Measurements from ENCODE around the gene BAZ1A.

Gene BAZ1A

GRCh38 chr14:34872822-34873588, 2.2 kb downstream of the BAZ1A start:
- Histone ChIP-seq H3K27ac (ENCODE audit: insufficient read depth in 1 of 2, low read depth in 1 of 2, low read length in 2 of 2, poor library complexity in 1 of 2, severe bottlenecking in 2 of 2) (peak overlapping the region; percentile 98 to 99), H3K4me3 (ENCODE audit: control insufficient read depth in 1 of 7, extremely low read depth in 1 of 7, insufficient read depth in 4 of 7, low read depth in 2 of 7, low read length in 6 of 7) (peak overlapping the region; percentile 84 to 98 (median 94)), H3K36me3 (ENCODE audit: control insufficient read depth in 4 of 4, insufficient read depth in 4 of 4, low read length in 3 of 4) (peaks cover 2 to 26% (median 3%) of the 10 kb centered on the region in 4 experiments), H3K27me3 (replicated peaks in 2 of 5; ENCODE audit: control insufficient read depth in 4 of 5, insufficient read depth in 5 of 5, low read length in 4 of 5) (no peaks in the 10 kb centered on the region), H3K9me3 (ENCODE audit: control extremely low read depth in 1 of 5, control insufficient read depth in 4 of 5, insufficient read depth in 2 of 5, low read depth in 1 of 5, low read length in 4 of 5) (no peaks in the 10 kb centered on the region), H3K4me1 (ENCODE audit: control extremely low read depth in 1 of 4, control insufficient read depth in 4 of 4, insufficient read depth in 4 of 4, low read length in 3 of 4) (peaks cover 12 to 23% (median 15%) of the 10 kb centered on the region in 4 experiments)
- WGBS (ENCODE audit: insufficient coverage): 0% methylated on average over 13 of the region's 19 CpGs
- POLR2A ChIA-PET: interaction anchor here (0.6 to 1.4 kb wide), 7 partner anchors 14 to 531 kb away, joined by 3 to 5 read pairs (median 4); partner anchors contain the start of genes NFKBIA and SRP54
- DNase-seq: peak in 1 of 3 donors; percentile 50
- CTCF ChIA-PET: interaction anchor here (1.0 to 1.1 kb wide), 2 partner anchors 27 to 109 kb away, joined by 3 read pairs; no protein-coding TSS in a partner anchor

GRCh38 chr14:34867199-34867598, 8.0 kb downstream of the BAZ1A start:
- Histone ChIP-seq H3K36me3 (ENCODE audit: control insufficient read depth in 4 of 4, insufficient read depth in 4 of 4, low read length in 3 of 4) (peaks cover 2 to 37% (median 3%) of the 10 kb centered on the region in 4 experiments), H3K27me3 (replicated peaks in 2 of 5; ENCODE audit: control insufficient read depth in 4 of 5, insufficient read depth in 5 of 5, low read length in 4 of 5) (no peaks in the 10 kb centered on the region), H3K4me1 (ENCODE audit: control extremely low read depth in 1 of 4, control insufficient read depth in 4 of 4, insufficient read depth in 4 of 4, low read length in 3 of 4) (peaks cover 0 to 6% (median 4%) of the 10 kb centered on the region in 4 experiments), H3K9me3 (ENCODE audit: control extremely low read depth in 1 of 5, control insufficient read depth in 4 of 5, insufficient read depth in 2 of 5, low read depth in 1 of 5, low read length in 4 of 5) (no peaks in the 10 kb centered on the region), H3K27ac (ENCODE audit: insufficient read depth in 1 of 2, low read depth in 1 of 2, low read length in 2 of 2, poor library complexity in 1 of 2, severe bottlenecking in 2 of 2) (no peak overlapping the region), H3K4me3 (ENCODE audit: control insufficient read depth in 1 of 7, extremely low read depth in 1 of 7, insufficient read depth in 4 of 7, low read depth in 2 of 7, low read length in 6 of 7) (no peak overlapping the region)
- 93% methylated on average over 2 of the region's 5 CpGs for WGBS (ENCODE audit: insufficient coverage)
- ChIA-PET POLR2A (no interaction called here), CTCF (interaction anchor here (0.9 to 1.0 kb wide), 2 partner anchors 10 to 12 kb away, joined by 3 read pairs; no protein-coding TSS in a partner anchor)
- no peak for DNase-seq

GRCh38 chr14:34865889-34866574, 9.1 kb downstream of the BAZ1A start:
- DNase-seq: no peak
- 94% methylated on average over 9 of the region's 13 CpGs for WGBS (ENCODE audit: insufficient coverage)
- H3K9me3 ChIP-seq (ENCODE audit: control extremely low read depth in 1 of 5, control insufficient read depth in 4 of 5, insufficient read depth in 2 of 5, low read depth in 1 of 5, low read length in 4 of 5): no peaks in the 10 kb centered on the region
- peaks cover 2 to 38% (median 5%) of the 10 kb centered on the region in 4 experiments for H3K36me3 ChIP-seq (ENCODE audit: control insufficient read depth in 4 of 4, insufficient read depth in 4 of 4, low read length in 3 of 4)
- no peak overlapping the region for H3K27ac ChIP-seq (ENCODE audit: insufficient read depth in 1 of 2, low read depth in 1 of 2, low read length in 2 of 2, poor library complexity in 1 of 2, severe bottlenecking in 2 of 2)
- POLR2A ChIA-PET: no interaction called here
- H3K4me1 ChIP-seq (ENCODE audit: control extremely low read depth in 1 of 4, control insufficient read depth in 4 of 4, insufficient read depth in 4 of 4, low read length in 3 of 4): no peaks in the 10 kb centered on the region
- no peak overlapping the region for H3K4me3 ChIP-seq (ENCODE audit: control insufficient read depth in 1 of 7, extremely low read depth in 1 of 7, insufficient read depth in 4 of 7, low read depth in 2 of 7, low read length in 6 of 7)
- H3K27me3 ChIP-seq (replicated peaks in 2 of 5; ENCODE audit: control insufficient read depth in 4 of 5, insufficient read depth in 5 of 5, low read length in 4 of 5): no peaks in the 10 kb centered on the region
- CTCF ChIA-PET: interaction anchor here (0.7 kb wide), 1 partner anchor 115 kb away, joined by 3 read pairs; no protein-coding TSS in a partner anchor

- Histone ChIP-seq H3K4me3 (ENCODE audit: control insufficient read depth in 1 of 7, extremely low read depth in 1 of 7, insufficient read depth in 4 of 7, low read depth in 2 of 7, low read length in 6 of 7) (no peak overlapping the region), H3K9me3 (ENCODE audit: control extremely low read depth in 1 of 5, control insufficient read depth in 4 of 5, insufficient read depth in 2 of 5, low read depth in 1 of 5, low read length in 4 of 5) (no peaks in the 10 kb centered on the region), H3K4me1 (ENCODE audit: control extremely low read depth in 1 of 4, control insufficient read depth in 4 of 4, insufficient read depth in 4 of 4, low read length in 3 of 4) (no peaks in the 10 kb centered on the region), H3K27me3 (replicated peaks in 2 of 5; ENCODE audit: control insufficient read depth in 4 of 5, insufficient read depth in 5 of 5, low read length in 4 of 5) (no peaks in the 10 kb centered on the region), H3K27ac (ENCODE audit: insufficient read depth in 1 of 2, low read depth in 1 of 2, low read length in 2 of 2, poor library complexity in 1 of 2, severe bottlenecking in 2 of 2) (no peak overlapping the region), H3K36me3 (ENCODE audit: control insufficient read depth in 4 of 4, insufficient read depth in 4 of 4, low read length in 3 of 4) (peaks cover 2 to 29% (median 8%) of the 10 kb centered on the region in 4 experiments)
- no peak for DNase-seq
- POLR2A ChIA-PET: interaction anchor here (0.6 kb wide), 1 partner anchor 11 kb away, joined by 6 read pairs; no protein-coding TSS in a partner anchor
- 100% methylated on average over 1 of the region's 1 CpG for WGBS (ENCODE audit: insufficient coverage)
- CTCF ChIA-PET: no interaction called here
Observed at GRCh38 chr14:34863844-34864243, 11.3 kb downstream of the BAZ1A start.

GRCh38 chr14:34858765-34859164, 16.4 kb downstream of the BAZ1A start:
- WGBS (ENCODE audit: insufficient coverage): 100% methylated on average over 1 of the region's 2 CpGs
- DNase-seq: no peak
- ChIA-PET CTCF (no interaction called here), POLR2A (interaction anchor here (1.4 kb wide), 1 partner anchor 15 kb away, joined by 3 read pairs; no protein-coding TSS in a partner anchor)
- Histone ChIP-seq H3K9me3 (ENCODE audit: control extremely low read depth in 1 of 5, control insufficient read depth in 4 of 5, insufficient read depth in 2 of 5, low read depth in 1 of 5, low read length in 4 of 5) (peaks cover 0 to 6% (median 0%) of the 10 kb centered on the region in 5 experiments), H3K27me3 (replicated peaks in 2 of 5; ENCODE audit: control insufficient read depth in 4 of 5, insufficient read depth in 5 of 5, low read length in 4 of 5) (no peaks in the 10 kb centered on the region), H3K4me1 (ENCODE audit: control extremely low read depth in 1 of 4, control insufficient read depth in 4 of 4, insufficient read depth in 4 of 4, low read length in 3 of 4) (peaks cover 0 to 5% (median 0%) of the 10 kb centered on the region in 4 experiments), H3K4me3 (ENCODE audit: control insufficient read depth in 1 of 7, extremely low read depth in 1 of 7, insufficient read depth in 4 of 7, low read depth in 2 of 7, low read length in 6 of 7) (no peak overlapping the region), H3K27ac (ENCODE audit: insufficient read depth in 1 of 2, low read depth in 1 of 2, low read length in 2 of 2, poor library complexity in 1 of 2, severe bottlenecking in 2 of 2) (no peak overlapping the region), H3K36me3 (ENCODE audit: control insufficient read depth in 4 of 4, insufficient read depth in 4 of 4, low read length in 3 of 4) (peaks cover 3 to 39% (median 24%) of the 10 kb centered on the region in 4 experiments)

- no peaks in the 10 kb centered on the region for H3K27me3 ChIP-seq (replicated peaks in 2 of 5; ENCODE audit: control insufficient read depth in 4 of 5, insufficient read depth in 5 of 5, low read length in 4 of 5)
- 100% methylated on average over 3 of the region's 7 CpGs for WGBS (ENCODE audit: insufficient coverage)
- peaks cover 0 to 5% (median 0%) of the 10 kb centered on the region in 4 experiments for H3K4me1 ChIP-seq (ENCODE audit: control extremely low read depth in 1 of 4, control insufficient read depth in 4 of 4, insufficient read depth in 4 of 4, low read length in 3 of 4)
- DNase-seq: peak in 2 of 3 donors; percentile 46 to 55
- peaks cover 0 to 6% (median 0%) of the 10 kb centered on the region in 5 experiments for H3K9me3 ChIP-seq (ENCODE audit: control extremely low read depth in 1 of 5, control insufficient read depth in 4 of 5, insufficient read depth in 2 of 5, low read depth in 1 of 5, low read length in 4 of 5)
- H3K4me3 ChIP-seq (ENCODE audit: control insufficient read depth in 1 of 7, extremely low read depth in 1 of 7, insufficient read depth in 4 of 7, low read depth in 2 of 7, low read length in 6 of 7): no peak overlapping the region
- CTCF ChIA-PET: interaction anchor here (1.6 kb wide), 1 partner anchor 24 kb away, joined by 3 read pairs; no protein-coding TSS in a partner anchor
- peaks cover 4 to 45% (median 28%) of the 10 kb centered on the region in 4 experiments for H3K36me3 ChIP-seq (ENCODE audit: control insufficient read depth in 4 of 4, insufficient read depth in 4 of 4, low read length in 3 of 4)
- no peak overlapping the region for H3K27ac ChIP-seq (ENCODE audit: insufficient read depth in 1 of 2, low read depth in 1 of 2, low read length in 2 of 2, poor library complexity in 1 of 2, severe bottlenecking in 2 of 2)
- POLR2A ChIA-PET: no interaction called here
Observed at GRCh38 chr14:34857689-34858449, 17.3 kb downstream of the BAZ1A start.
